Measurements from ENCODE around the gene MRPL38. TPM values are rescaled to one million over a fixed set of nuclear protein-coding genes. Genes with fewer than 3 reads are reported as not detected.

MRPL38 gene
- total and polyA plus RNA-seq, 2 donors (not counting 1 experiment from before 2014, with no cell fraction given), result 126 to 127 TPM

GRCh38 chr17:75909812-75910274, 5.2 kb upstream of the MRPL38 start:
- H3K27me3 ChIP-seq (replicated peaks in 1 of 4; ENCODE audit: control extremely low read depth in 1 of 4, control insufficient read depth in 3 of 4, insufficient read depth in 4 of 4, low read length in 3 of 4), result no peaks in the 10 kb centered on the region
- intact Hi-C loops (cut with micrococcal nuclease), result loop anchor here (10.0 kb wide), 1 partner anchor 355 kb away; the partner anchor contains the start of gene UBALD2
- H3K9me3 ChIP-seq (ENCODE audit: control extremely low read depth in 1 of 3, control insufficient read depth in 2 of 3, insufficient read depth in 1 of 3, low read length in 2 of 3), result no peaks in the 10 kb centered on the region
- 69% methylated on average over 3 of the region's 11 CpGs for WGBS (ENCODE audit: insufficient coverage)
- Mint-ChIP-seq H3K9me3 (ENCODE audit: insufficient read depth) (no peaks in the 10 kb centered on the region), H3K27me3 (no peaks in the 10 kb centered on the region), H3K4me3 (no peak overlapping the region), H3K4me1 (peaks cover 2% of the 10 kb centered on the region), H3K27ac (no peak overlapping the region)
- no peak overlapping the region for H2AFZ ChIP-seq (ENCODE audit: insufficient read depth, low read depth, low read length, poor library complexity, severe bottlenecking)
- no peak overlapping the region for H3K4me3 ChIP-seq (ENCODE audit: control extremely low read depth in 1 of 5, extremely low read depth in 1 of 5, insufficient read depth in 1 of 5, low read depth in 2 of 5, low read length in 4 of 5)
- no peaks in the 10 kb centered on the region for H3K79me2 ChIP-seq (ENCODE audit: control insufficient read depth, insufficient read depth, low read length)
- POLR2A ChIA-PET, result interaction anchor here (0.6 kb wide), 1 partner anchor 166 kb away, joined by 4 read pairs; no protein-coding TSS in a partner anchor
- H3K27ac ChIP-seq (ENCODE audit: low read length in 2 of 2), result no peak overlapping the region
- H3K4me1 ChIP-seq (ENCODE audit: control insufficient read depth in 2 of 2, insufficient read depth in 2 of 2, low read length in 2 of 2), result peaks cover 0 to 7% of the 10 kb centered on the region in 2 donors
- no peak for TF ChIP-seq CTCF (IDR thresholded peaks at IDR 0.05)
- TF ChIP-seq EZH2 (IDR thresholded peaks at IDR 0.05; ENCODE audit: borderline replicate concordance, insufficient read depth, low read depth, low read length, poor library complexity, severe bottlenecking), result no peak
- H3K36me3 ChIP-seq (replicated peaks in 1 of 2; ENCODE audit: control extremely low read depth in 1 of 2, control insufficient read depth in 1 of 2, extremely low read depth in 1 of 2, insufficient read depth in 2 of 2, low read length in 1 of 2), result peaks cover 1 to 3% of the 10 kb centered on the region in 2 experiments
- ATAC-seq (ENCODE audit: low read depth) (no peak), DNase-seq (no peak)
- H4K20me1 ChIP-seq (ENCODE audit: control insufficient read depth, insufficient read depth, low read length, poor library complexity, severe bottlenecking), result no peaks in the 10 kb centered on the region
- H3K4me2 ChIP-seq (replicated peaks; ENCODE audit: low read depth, low read length, poor library complexity, severe bottlenecking), result no peak overlapping the region
- H3K9ac ChIP-seq (ENCODE audit: low read length), result no peak overlapping the region
- CTCF ChIA-PET, result interaction anchor here (0.6 to 1.7 kb wide), 3 partner anchors 95 to 358 kb away, joined by 3 to 11 read pairs (median 3); no protein-coding TSS in a partner anchor

GRCh38 chr17:75909051-75909811, 4.5 kb upstream of the MRPL38 start:
- TF ChIP-seq EZH2 (IDR thresholded peaks at IDR 0.05; ENCODE audit: borderline replicate concordance, insufficient read depth, low read depth, low read length, poor library complexity, severe bottlenecking) (no peak), CTCF (IDR thresholded peaks at IDR 0.05) (no peak)
- POLR2A ChIA-PET, result no interaction called here
- Histone ChIP-seq H3K36me3 (replicated peaks in 1 of 2; ENCODE audit: control extremely low read depth in 1 of 2, control insufficient read depth in 1 of 2, extremely low read depth in 1 of 2, insufficient read depth in 2 of 2, low read length in 1 of 2) (peaks cover 0 to 1% of the 10 kb centered on the region in 2 experiments), H4K20me1 (ENCODE audit: control insufficient read depth, insufficient read depth, low read length, poor library complexity, severe bottlenecking) (no peaks in the 10 kb centered on the region), H2AFZ (ENCODE audit: insufficient read depth, low read depth, low read length, poor library complexity, severe bottlenecking) (no peak overlapping the region), H3K9me3 (ENCODE audit: control extremely low read depth in 1 of 3, control insufficient read depth in 2 of 3, insufficient read depth in 1 of 3, low read length in 2 of 3) (no peaks in the 10 kb centered on the region), H3K4me2 (replicated peaks; ENCODE audit: low read depth, low read length, poor library complexity, severe bottlenecking) (no peak overlapping the region), H3K4me1 (ENCODE audit: control insufficient read depth in 2 of 2, insufficient read depth in 2 of 2, low read length in 2 of 2) (peaks cover 0 to 9% of the 10 kb centered on the region in 2 donors), H3K27ac (ENCODE audit: low read length in 2 of 2) (no peak overlapping the region), H3K79me2 (ENCODE audit: control insufficient read depth, insufficient read depth, low read length) (no peaks in the 10 kb centered on the region), H3K4me3 (ENCODE audit: control extremely low read depth in 1 of 5, extremely low read depth in 1 of 5, insufficient read depth in 1 of 5, low read depth in 2 of 5, low read length in 4 of 5) (no peak overlapping the region), H3K27me3 (replicated peaks in 1 of 4; ENCODE audit: control extremely low read depth in 1 of 4, control insufficient read depth in 3 of 4, insufficient read depth in 4 of 4, low read length in 3 of 4) (no peaks in the 10 kb centered on the region), H3K9ac (ENCODE audit: low read length) (no peak overlapping the region)
- Mint-ChIP-seq H3K4me3 (no peak overlapping the region), H3K9me3 (ENCODE audit: insufficient read depth) (no peaks in the 10 kb centered on the region), H3K4me1 (peaks cover 5% of the 10 kb centered on the region), H3K27ac (no peak overlapping the region), H3K27me3 (no peaks in the 10 kb centered on the region)
- WGBS (ENCODE audit: insufficient coverage), result 89% methylated on average over 7 of the region's 14 CpGs
- CTCF ChIA-PET, result interaction anchor here (0.6 to 1.7 kb wide), 3 partner anchors 96 to 358 kb away, joined by 3 to 11 read pairs (median 3); no protein-coding TSS in a partner anchor
- DNase-seq (no peak), ATAC-seq (ENCODE audit: low read depth) (no peak)
- intact Hi-C loops (cut with micrococcal nuclease), result loop anchor here (10.0 kb wide), 1 partner anchor 356 kb away; the partner anchor contains the start of gene UBALD2
